Esophagus muscularis mucosa (tissue), 4 donors: Measurements from ENCODE around the gene TLCD3A. TPM values are rescaled to one million over a fixed set of nuclear protein-coding genes. Genes with fewer than 3 reads are reported as not detected.
A peak's percentile ranks its signal among the peaks of the same experiment; 100 is the strongest.

Experiments
- DNase-seq: peaks from one replicate; pipeline ENCODE4 v3.0.0-alpha.2; 2017; ENCODE audit errors: extremely low spot score
- H3K27ac ChIP-seq, 4 donors: fragments of 200-600 bp; sonication (generic); replicated peaks in 1 of 4; 1 replicate in 3 of 4; 2 replicates in 1 of 4; pipeline ENCODE4 v1.5.1; 2016 to 2019; ENCODE audit warnings: mild to moderate bottlenecking in 1 of 4
- H3K27me3 ChIP-seq, 4 donors: fragments of 200-600 bp; sonication (generic); one replicate each; pipeline versions ENCODE4 v1.5.1 to v1.6.0; 2016 to 2019
- H3K36me3 ChIP-seq, 4 donors: fragments of 200-600 bp; sonication (generic); one replicate each; pipeline ENCODE4 v1.5.1; 2016 to 2019
- H3K4me1 ChIP-seq, 4 donors: fragments of 200-600 bp; sonication (generic); one replicate each; pipeline ENCODE4 v1.5.1; 2016 to 2019
- H3K4me3 ChIP-seq, 4 donors: fragments of 200-600 bp; sonication (generic); 1 replicate in 2 of 4; 2 replicates in 2 of 4; pipeline ENCODE4 v1.5.1; 2016 to 2019; ENCODE audit warnings: mild to moderate bottlenecking in 4 of 4, moderate library complexity in 1 of 4
- H3K9me3 ChIP-seq, 4 donors: fragments of 200-600 bp; sonication (generic); 1 replicate in 3 of 4; 2 replicates in 1 of 4; pipeline ENCODE4 v1.5.1; 2016 to 2019
- EP300 ChIP-seq: sonication (generic); formaldehyde crosslinking; IDR thresholded peaks from one replicate; pipeline ENCODE4 v1.6.1; 2017; ENCODE audit warnings: antibody characterized with exemption
- POLR2A ChIP-seq: fragments of 450-650 bp; IDR thresholded peaks from one replicate; pipeline ENCODE4 v1.6.1; 2017; ENCODE audit warnings: antibody characterized with exemption, moderate library complexity, mild to moderate bottlenecking, low read depth
- POLR2AphosphoS5 ChIP-seq, 2 donors: sonication (generic); formaldehyde crosslinking; IDR thresholded peaks; one replicate each; pipeline ENCODE4 v1.6.1; 2017; ENCODE audit warnings: antibody characterized with exemption in 2 of 2
- WGBS: methylation state at CpG from one replicate; pipeline ENCODE4 v1.1.5; 2018; 5-methylcytosine and 5-hydroxymethylcytosine counted together
- intact Hi-C: fragments of 100-400 bp; cut with DNase I; formaldehyde crosslinking; loops from one replicate; pipeline ENCODE4 v1.15.1; 2023
- total RNA-seq, 4 donors: library from RNA; depleted of rRNA; stranded (reverse); fragments of >200 nt; gene quantifications; one replicate each; pipeline versions ENCODE4 v1.1.0 to v1.2.1, GENCODE V29; 2016
- TF ChIP-seq, protein P1 (sequence below), 3 experiments: fragments of 200-600 bp in 2 of 3; fragments of 450-650 bp in 1 of 3; sonication (generic) in 2 of 3; IDR thresholded peaks; one replicate each; pipeline ENCODE4 v1.5.1; 2017 to 2019; ENCODE audit warnings: antibody characterized with exemption in 3 of 3, mild to moderate bottlenecking in 2 of 3, moderate library complexity in 1 of 3

The TLCD3A gene
- total RNA-seq = 10 to 100 TPM in 1 of 4 donors, 1 to 10 TPM in 3; 2.1 to 10.8 (median 5.1) TPM

DNA sequence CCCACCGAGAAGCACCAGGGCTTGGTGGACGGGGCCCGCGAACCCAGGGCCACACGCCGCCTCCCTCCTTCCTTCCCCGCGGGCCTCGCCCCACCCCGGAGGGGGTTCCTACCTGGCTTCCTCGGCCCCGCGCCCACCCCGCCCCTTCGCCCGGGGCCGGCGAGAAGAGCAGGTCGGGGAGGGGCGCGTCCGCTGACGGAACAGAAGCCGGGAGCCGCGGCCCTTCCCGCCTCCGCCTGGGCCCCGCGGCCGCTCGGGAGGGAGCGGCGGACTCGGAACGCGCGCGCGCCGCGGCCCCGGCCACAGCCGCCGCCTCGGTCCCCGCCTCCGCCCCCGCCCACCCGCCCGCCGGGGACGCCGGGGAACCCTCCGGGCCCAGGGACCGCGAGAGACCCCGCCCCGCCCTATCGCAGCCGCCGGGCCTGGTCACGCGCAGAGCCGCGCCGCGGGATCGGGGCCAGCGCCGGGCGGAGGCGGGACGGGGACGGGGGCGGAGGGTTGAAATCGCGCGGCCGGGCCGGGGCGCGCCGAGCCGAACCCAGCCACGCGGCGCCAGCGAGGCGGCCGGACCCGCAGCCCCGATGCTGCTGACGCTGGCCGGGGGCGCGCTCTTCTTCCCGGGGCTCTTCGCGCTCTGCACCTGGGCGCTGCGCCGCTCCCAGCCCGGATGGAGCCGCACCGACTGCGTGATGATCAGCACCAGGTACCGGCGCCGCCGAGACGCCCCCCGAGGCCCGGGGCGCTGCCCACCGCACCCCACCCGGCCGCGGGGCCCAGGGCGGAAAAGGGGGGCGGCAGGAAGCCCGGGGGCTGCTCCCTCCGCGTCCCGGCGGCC, at the start of gene TLCD3A:
TSS of gene TLCD3A (plus strand) at position 530 of the 835 bp plus-strand sequence. CDS start at position 582, 52 bp downstream.
- TF ChIP-seq POLR2A (no peak), EP300 (no peak), POLR2AphosphoS5 (IDR thresholded peaks at IDR 0.05) (peak; percentile 15 to 49)
- TF ChIP-seq, protein P1, sequence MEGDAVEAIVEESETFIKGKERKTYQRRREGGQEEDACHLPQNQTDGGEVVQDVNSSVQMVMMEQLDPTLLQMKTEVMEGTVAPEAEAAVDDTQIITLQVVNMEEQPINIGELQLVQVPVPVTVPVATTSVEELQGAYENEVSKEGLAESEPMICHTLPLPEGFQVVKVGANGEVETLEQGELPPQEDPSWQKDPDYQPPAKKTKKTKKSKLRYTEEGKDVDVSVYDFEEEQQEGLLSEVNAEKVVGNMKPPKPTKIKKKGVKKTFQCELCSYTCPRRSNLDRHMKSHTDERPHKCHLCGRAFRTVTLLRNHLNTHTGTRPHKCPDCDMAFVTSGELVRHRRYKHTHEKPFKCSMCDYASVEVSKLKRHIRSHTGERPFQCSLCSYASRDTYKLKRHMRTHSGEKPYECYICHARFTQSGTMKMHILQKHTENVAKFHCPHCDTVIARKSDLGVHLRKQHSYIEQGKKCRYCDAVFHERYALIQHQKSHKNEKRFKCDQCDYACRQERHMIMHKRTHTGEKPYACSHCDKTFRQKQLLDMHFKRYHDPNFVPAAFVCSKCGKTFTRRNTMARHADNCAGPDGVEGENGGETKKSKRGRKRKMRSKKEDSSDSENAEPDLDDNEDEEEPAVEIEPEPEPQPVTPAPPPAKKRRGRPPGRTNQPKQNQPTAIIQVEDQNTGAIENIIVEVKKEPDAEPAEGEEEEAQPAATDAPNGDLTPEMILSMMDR (IDR thresholded peaks at IDR 0.05) = no peak
- no peak for DNase-seq
- no peaks in the 10 kb centered on the region for H3K36me3 ChIP-seq
- whole genome bisulfite sequencing = no CpG with 5 or more reads among the region's 126 CpGs
- H3K27ac ChIP-seq = peak within 1 kb of the TSS; percentile 85 to 93 (median 89)
- no peaks in the 10 kb centered on the region for H3K9me3 ChIP-seq
- peaks cover 4 to 26% (median 21%) of the 10 kb centered on the region in 4 donors for H3K4me1 ChIP-seq
- H3K27me3 ChIP-seq = no peaks in the 10 kb centered on the region
- intact Hi-C loops = loop anchor here (2.0 kb wide), 1 partner anchor 19 kb away; no protein-coding TSS in a partner anchor
- peak within 1 kb of the TSS; percentile 82 to 89 (median 86) for H3K4me3 ChIP-seq

- Histone ChIP-seq H3K4me3 (no peak overlapping the region), H3K36me3 (peaks cover 8 to 38% (median 21%) of the 10 kb centered on the region in 4 donors), H3K4me1 (peaks cover 0 to 16% (median 2%) of the 10 kb centered on the region in 4 donors), H3K9me3 (no peaks in the 10 kb centered on the region), H3K27me3 (no peaks in the 10 kb centered on the region), H3K27ac (no peak overlapping the region)
- 93% methylated on average over 1 of the region's 1 CpG for WGBS
- no peak for DNase-seq
- intact Hi-C loops = no loop called here
- TF ChIP-seq, protein P1 (IDR thresholded peaks at IDR 0.05) = no peak
- no peak for TF ChIP-seq POLR2A
- no peak for TF ChIP-seq EP300
- no peak for TF ChIP-seq POLR2AphosphoS5 (IDR thresholded peaks at IDR 0.05)
Measured at GRCh38 chr17:683040-683439, 49.4 kb upstream of the TLCD3A start.

DNA sequence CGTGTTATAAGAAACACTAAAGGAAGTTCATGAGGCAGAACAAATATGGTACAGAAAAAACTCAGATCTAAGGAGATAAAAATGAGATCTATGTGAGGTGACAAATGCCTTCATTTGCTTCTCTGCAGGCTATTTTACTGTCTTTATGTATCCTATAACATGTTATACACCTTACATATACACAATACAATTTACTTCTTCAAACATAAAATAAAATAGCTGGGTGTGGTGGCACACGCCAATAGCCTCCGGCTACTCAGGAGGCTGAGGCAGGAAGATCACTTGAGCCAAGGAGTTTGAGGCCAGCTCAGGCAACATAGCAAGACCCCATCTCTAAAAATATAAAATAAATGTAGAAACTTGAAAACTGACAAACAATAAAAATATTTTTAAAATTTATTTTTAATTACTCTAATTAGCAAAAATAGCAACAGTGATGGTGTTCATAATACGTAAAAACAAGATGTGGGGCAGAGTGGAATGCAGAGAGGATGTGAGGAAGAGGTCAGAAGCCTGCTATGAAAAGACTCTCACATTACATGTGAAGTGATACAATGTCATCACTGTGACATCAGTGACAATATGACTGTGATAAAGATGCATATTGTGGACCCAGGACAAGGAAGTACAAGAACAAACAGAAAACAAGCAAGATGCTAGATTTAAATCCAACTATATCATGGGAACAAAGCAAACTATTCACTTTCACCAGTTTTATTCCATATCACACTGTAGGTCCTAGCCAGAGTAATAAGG, 48.7 kb upstream of the TLCD3A start:
- no peaks in the 10 kb centered on the region for H3K9me3 ChIP-seq
- no peak overlapping the region for H3K27ac ChIP-seq
- TF ChIP-seq, protein P1 (IDR thresholded peaks at IDR 0.05) = no peak
- TF ChIP-seq POLR2A = no peak
- TF ChIP-seq POLR2AphosphoS5 (IDR thresholded peaks at IDR 0.05) = no peak
- TF ChIP-seq EP300 = no peak
- intact Hi-C loops = no loop called here
- H3K4me1 ChIP-seq = peaks cover 0 to 16% (median 2%) of the 10 kb centered on the region in 4 donors
- WGBS = 91% methylated on average over 4 of the region's 4 CpGs
- no peaks in the 10 kb centered on the region for H3K27me3 ChIP-seq
- H3K4me3 ChIP-seq = no peak overlapping the region
- DNase-seq = no peak
- peaks cover 8 to 40% (median 21%) of the 10 kb centered on the region in 4 donors for H3K36me3 ChIP-seq

DNA sequence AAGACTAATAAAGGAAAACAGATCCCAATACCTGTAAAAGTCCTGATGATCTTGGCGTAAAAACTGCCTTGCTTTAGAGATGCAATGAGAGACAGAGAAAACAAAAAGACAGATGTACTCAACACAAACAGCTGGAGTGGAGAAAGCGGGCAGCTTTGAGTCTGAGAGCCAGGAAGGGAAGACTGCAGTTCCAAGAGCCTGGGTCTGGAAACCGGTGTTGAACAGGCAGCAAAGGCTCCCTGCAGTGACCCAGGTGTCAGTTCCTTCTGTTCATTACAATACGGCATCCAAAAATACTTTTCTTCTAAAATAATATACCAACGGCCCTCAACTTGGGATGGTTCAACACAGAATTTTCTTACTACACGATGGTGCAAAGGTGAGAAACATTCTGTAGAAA, 47.4 kb upstream of the TLCD3A start:
- peaks cover 8 to 48% (median 27%) of the 10 kb centered on the region in 4 donors for H3K36me3 ChIP-seq
- no peaks in the 10 kb centered on the region for H3K9me3 ChIP-seq
- peaks cover 0 to 8% (median 0%) of the 10 kb centered on the region in 4 donors for H3K4me1 ChIP-seq
- no peaks in the 10 kb centered on the region for H3K27me3 ChIP-seq
- 89% methylated on average over 6 of the region's 6 CpGs for WGBS
- H3K4me3 ChIP-seq = no peak overlapping the region
- TF ChIP-seq POLR2A (no peak), EP300 (no peak), POLR2AphosphoS5 (IDR thresholded peaks at IDR 0.05) (no peak)
- TF ChIP-seq, protein P1 (IDR thresholded peaks at IDR 0.05) = no peak
- DNase-seq = no peak
- intact Hi-C loops = no loop called here
- no peak overlapping the region for H3K27ac ChIP-seq
